LNCaP clone FGC (cell line): Measurements from ENCODE around the gene CACNA1G.

Experiments
- DNase-seq: peaks from one replicate; pipeline ENCODE4 v3.0.0-alpha.2; 2011; ENCODE audit warnings: low read depth
- H3K4me3 ChIP-seq: 2 replicates; pipeline ENCODE4 v1.5.1; 2011; ENCODE audit warnings: mild to moderate bottlenecking, low read depth, low read length, control low read depth
- CTCF ChIP-seq: IDR thresholded peaks from 2 replicates; pipeline ENCODE4 v1.5.1; 2012; ENCODE audit warnings: mild to moderate bottlenecking; ENCODE audit not compliant: control insufficient read depth, insufficient read depth; ENCODE audit errors: extremely low read depth

Gene CACNA1G

GRCh38 chr17:50675627-50676026 lies 115.1 kb downstream of the CACNA1G start:
- H3K4me3 ChIP-seq, result no peak overlapping the region
- DNase-seq, result no peak
- TF ChIP-seq CTCF, result no peak

- no peak overlapping the region for H3K4me3 ChIP-seq
- TF ChIP-seq CTCF, result no peak
- DNase-seq, result no peak
These were observed 115.8 kb downstream of the CACNA1G start for GRCh38 chr17:50676065-50676975.
